Vagina (tissue), 2 donors: ENCODE measurements around the gene RNF141. TPM values are rescaled to one million over a fixed set of nuclear protein-coding genes. Genes with fewer than 3 reads are reported as not detected.

Experiments
- DNase-seq, 2 donors: peaks; one replicate each; pipeline ENCODE4 v3.0.0-alpha.2; 2017; ENCODE audit errors: extremely low spot score in 2 of 2
- H3K27ac ChIP-seq: fragments of 200-600 bp; sonication (generic); one replicate; pipeline ENCODE4 v1.5.1; 2019
- H3K27me3 ChIP-seq: fragments of 200-600 bp; sonication (generic); one replicate; pipeline ENCODE4 v1.5.1; 2019
- H3K36me3 ChIP-seq, 2 donors: fragments of 200-600 bp; sonication (generic); one replicate each; pipeline ENCODE4 v1.5.1; 2017 to 2019
- H3K4me1 ChIP-seq: fragments of 200-600 bp; sonication (generic); one replicate; pipeline ENCODE4 v1.5.1; 2019
- H3K4me3 ChIP-seq, 2 donors: fragments of 200-600 bp; sonication (generic); 1 replicate in 1 of 2; 2 replicates in 1 of 2; pipeline ENCODE4 v1.5.1; 2016 to 2019
- H3K9me3 ChIP-seq: fragments of 200-600 bp; sonication (generic); one replicate; pipeline ENCODE4 v1.5.1; 2019
- POLR2A ChIP-seq, 2 donors: fragments of 450-650 bp; IDR thresholded peaks; one replicate each; pipeline ENCODE4 v1.6.1; 2017; ENCODE audit warnings: antibody characterized with exemption in 2 of 2, mild to moderate bottlenecking in 2 of 2, moderate library complexity in 2 of 2
- POLR2AphosphoS5 ChIP-seq, 2 donors: sonication (generic); formaldehyde crosslinking; IDR thresholded peaks; one replicate each; pipeline ENCODE4 v1.9.0; 2017; ENCODE audit warnings: antibody characterized with exemption in 2 of 2, mild to moderate bottlenecking in 2 of 2, low read depth in 1 of 2; ENCODE audit not compliant: insufficient read depth in 1 of 2
- intact Hi-C: fragments of 100-400 bp; cut with DNase I; formaldehyde crosslinking; loops from one replicate; pipeline ENCODE4 v1.15.1; 2023
- total RNA-seq: library from RNA; depleted of rRNA; stranded (reverse); fragments of >200 nt; gene quantifications from one replicate; pipeline ENCODE4 v1.2.3, GENCODE V29; 2016
- TF ChIP-seq, protein P1 (sequence below), 3 experiments: fragments of 450-650 bp in 2 of 3; fragments of 200-600 bp in 1 of 3; sonication (generic) in 1 of 3; IDR thresholded peaks; one replicate each; pipeline ENCODE4 v1.5.1; 2017 to 2019; ENCODE audit warnings: antibody characterized with exemption in 3 of 3, mild to moderate bottlenecking in 2 of 3, moderate library complexity in 2 of 3

RNF141 gene
- total RNA-seq, 1 donor from 2014 or later = 19.2 TPM

DNA sequence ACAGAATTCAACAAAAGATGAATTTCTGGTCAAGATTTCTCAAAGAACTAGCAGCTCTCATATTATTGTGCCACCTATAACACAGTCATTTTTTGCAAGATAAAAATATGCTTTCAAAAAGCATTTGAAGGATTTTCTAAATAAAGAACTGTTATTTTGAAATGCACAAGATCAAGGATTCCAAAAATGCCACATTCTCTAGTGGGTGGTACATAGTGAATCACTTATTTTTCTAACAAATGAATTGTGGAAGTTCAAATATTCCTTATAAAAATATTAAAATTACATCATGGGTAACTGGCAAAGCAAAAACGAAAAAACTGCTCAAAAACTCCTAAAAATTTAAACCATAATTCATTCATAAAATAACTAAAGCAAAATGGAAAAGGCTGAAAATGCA, 2.1 kb downstream of the RNF141 start:
- H3K36me3 ChIP-seq = no peaks in the 10 kb centered on the region
- H3K27ac ChIP-seq = no peak overlapping the region
- no peaks in the 10 kb centered on the region for H3K9me3 ChIP-seq
- DNase-seq = no peak
- no peak overlapping the region for H3K4me3 ChIP-seq
- H3K27me3 ChIP-seq = no peaks in the 10 kb centered on the region
- intact Hi-C loops = no loop called here
- no peak for TF ChIP-seq POLR2AphosphoS5 (IDR thresholded peaks at IDR 0.05; ENCODE audit: insufficient read depth in 1 of 2, low read depth in 1 of 2)
- TF ChIP-seq POLR2A (IDR thresholded peaks at IDR 0.05) = no peak
- TF ChIP-seq, protein P1, sequence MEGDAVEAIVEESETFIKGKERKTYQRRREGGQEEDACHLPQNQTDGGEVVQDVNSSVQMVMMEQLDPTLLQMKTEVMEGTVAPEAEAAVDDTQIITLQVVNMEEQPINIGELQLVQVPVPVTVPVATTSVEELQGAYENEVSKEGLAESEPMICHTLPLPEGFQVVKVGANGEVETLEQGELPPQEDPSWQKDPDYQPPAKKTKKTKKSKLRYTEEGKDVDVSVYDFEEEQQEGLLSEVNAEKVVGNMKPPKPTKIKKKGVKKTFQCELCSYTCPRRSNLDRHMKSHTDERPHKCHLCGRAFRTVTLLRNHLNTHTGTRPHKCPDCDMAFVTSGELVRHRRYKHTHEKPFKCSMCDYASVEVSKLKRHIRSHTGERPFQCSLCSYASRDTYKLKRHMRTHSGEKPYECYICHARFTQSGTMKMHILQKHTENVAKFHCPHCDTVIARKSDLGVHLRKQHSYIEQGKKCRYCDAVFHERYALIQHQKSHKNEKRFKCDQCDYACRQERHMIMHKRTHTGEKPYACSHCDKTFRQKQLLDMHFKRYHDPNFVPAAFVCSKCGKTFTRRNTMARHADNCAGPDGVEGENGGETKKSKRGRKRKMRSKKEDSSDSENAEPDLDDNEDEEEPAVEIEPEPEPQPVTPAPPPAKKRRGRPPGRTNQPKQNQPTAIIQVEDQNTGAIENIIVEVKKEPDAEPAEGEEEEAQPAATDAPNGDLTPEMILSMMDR (IDR thresholded peaks at IDR 0.05) = no peak
- peaks cover 18% of the 10 kb centered on the region for H3K4me1 ChIP-seq

DNA sequence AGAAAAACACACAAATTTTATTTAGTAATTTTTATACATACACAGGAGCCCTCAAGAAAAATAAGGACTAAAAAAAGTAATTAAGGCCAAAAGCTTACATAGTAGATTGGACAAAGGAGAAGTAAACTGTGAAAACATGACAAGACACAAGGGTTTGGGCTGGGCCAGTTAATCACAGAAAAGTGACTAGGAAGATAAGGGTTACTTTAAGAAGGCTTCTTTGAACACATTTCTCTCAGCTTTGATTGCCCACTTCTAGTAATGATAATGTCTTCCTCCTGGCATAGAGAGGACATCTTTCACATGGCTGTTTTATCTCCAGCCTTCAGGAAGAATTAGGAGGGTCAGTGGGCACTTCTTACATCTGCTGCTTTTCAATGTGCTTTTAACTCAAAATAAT, 3.4 kb downstream of the RNF141 start:
- peaks cover 18% of the 10 kb centered on the region for H3K4me1 ChIP-seq
- H3K36me3 ChIP-seq = peaks cover 0 to 13% of the 10 kb centered on the region in 2 donors
- no peak overlapping the region for H3K27ac ChIP-seq
- DNase-seq = no peak
- no peaks in the 10 kb centered on the region for H3K9me3 ChIP-seq
- H3K4me3 ChIP-seq = no peak overlapping the region
- no peaks in the 10 kb centered on the region for H3K27me3 ChIP-seq
- intact Hi-C loops = no loop called here
- TF ChIP-seq POLR2AphosphoS5 (IDR thresholded peaks at IDR 0.05; ENCODE audit: insufficient read depth in 1 of 2, low read depth in 1 of 2) (no peak), POLR2A (IDR thresholded peaks at IDR 0.05) (no peak)
- TF ChIP-seq, protein P1 (IDR thresholded peaks at IDR 0.05) = no peak

DNA sequence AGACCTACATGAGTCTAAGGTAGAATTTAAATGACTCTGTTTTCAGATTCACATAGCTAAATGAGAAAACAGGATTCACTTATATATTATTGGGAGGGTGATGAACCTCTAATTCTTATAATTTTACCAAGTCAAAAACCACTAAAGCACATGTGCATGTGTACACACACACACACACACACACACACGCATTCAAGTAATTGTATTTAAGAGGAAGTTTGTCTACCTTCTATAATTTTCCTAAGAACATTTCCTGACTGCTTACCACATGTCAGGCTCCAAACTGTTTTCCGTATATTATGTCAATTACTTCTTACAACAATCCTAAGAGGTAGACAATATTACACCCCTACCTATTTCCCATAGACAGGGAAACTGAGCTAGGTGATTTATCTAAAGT, 6.7 kb downstream of the RNF141 start:
- TF ChIP-seq POLR2A (IDR thresholded peaks at IDR 0.05) (no peak), POLR2AphosphoS5 (IDR thresholded peaks at IDR 0.05; ENCODE audit: insufficient read depth in 1 of 2, low read depth in 1 of 2) (no peak)
- TF ChIP-seq, protein P1 (IDR thresholded peaks at IDR 0.05) = no peak
- intact Hi-C loops = no loop called here
- no peaks in the 10 kb centered on the region for H3K9me3 ChIP-seq
- no peaks in the 10 kb centered on the region for H3K27me3 ChIP-seq
- no peak overlapping the region for H3K4me3 ChIP-seq
- H3K4me1 ChIP-seq = peaks cover 7% of the 10 kb centered on the region
- no peak for DNase-seq
- peaks cover 0 to 31% of the 10 kb centered on the region in 2 donors for H3K36me3 ChIP-seq
- H3K27ac ChIP-seq = no peak overlapping the region

DNA sequence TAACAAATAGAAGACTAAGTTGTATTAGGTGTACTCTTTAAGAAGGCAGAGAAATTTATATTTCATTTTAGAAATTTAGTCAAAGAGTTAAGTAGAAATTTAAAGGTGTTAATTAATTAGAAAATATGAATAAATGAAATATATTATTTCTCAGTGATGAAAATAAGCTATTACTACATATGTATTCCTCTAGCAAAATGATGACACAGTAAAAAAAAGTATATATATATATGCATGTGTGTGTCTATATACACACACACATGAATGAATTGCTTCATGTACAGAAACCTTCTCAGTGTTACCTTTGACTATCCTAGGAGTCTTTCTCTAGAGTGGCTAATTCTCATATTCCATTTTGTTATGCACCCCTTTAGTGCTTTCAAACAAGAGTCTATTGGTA, 7.7 kb downstream of the RNF141 start:
- Histone ChIP-seq H3K27me3 (no peaks in the 10 kb centered on the region), H3K9me3 (no peaks in the 10 kb centered on the region), H3K4me1 (peaks cover 5% of the 10 kb centered on the region), H3K4me3 (no peak overlapping the region), H3K36me3 (peaks cover 0 to 32% of the 10 kb centered on the region in 2 donors), H3K27ac (no peak overlapping the region)
- TF ChIP-seq POLR2AphosphoS5 (IDR thresholded peaks at IDR 0.05; ENCODE audit: insufficient read depth in 1 of 2, low read depth in 1 of 2) (no peak), POLR2A (IDR thresholded peaks at IDR 0.05) (no peak)
- TF ChIP-seq, protein P1 (IDR thresholded peaks at IDR 0.05) = no peak
- DNase-seq = no peak
- intact Hi-C loops = no loop called here

DNA sequence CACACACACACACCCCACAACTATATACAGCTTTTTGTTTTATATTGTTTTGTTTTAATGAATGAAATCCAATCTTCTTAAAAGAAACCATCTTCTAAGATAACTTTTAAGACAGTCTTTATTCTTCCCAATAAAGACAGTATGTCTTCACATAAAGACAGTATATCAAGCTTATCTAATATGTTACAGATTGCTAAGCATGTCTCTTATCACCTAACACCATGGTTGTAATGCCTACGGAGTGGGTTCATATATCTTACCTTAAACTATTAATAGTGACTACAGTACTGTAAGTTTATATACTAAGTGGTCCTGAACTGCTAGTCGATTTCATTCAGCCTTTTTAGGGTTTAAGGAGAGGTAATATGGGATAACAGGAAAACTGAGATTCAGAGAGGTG, 8.5 kb downstream of the RNF141 start:
- Histone ChIP-seq H3K27me3 (no peaks in the 10 kb centered on the region), H3K4me1 (peaks cover 12% of the 10 kb centered on the region), H3K9me3 (no peaks in the 10 kb centered on the region), H3K36me3 (peaks cover 0 to 32% of the 10 kb centered on the region in 2 donors), H3K4me3 (no peak overlapping the region), H3K27ac (no peak overlapping the region)
- intact Hi-C loops = no loop called here
- no peak for DNase-seq
- TF ChIP-seq POLR2A (IDR thresholded peaks at IDR 0.05) (no peak), POLR2AphosphoS5 (IDR thresholded peaks at IDR 0.05; ENCODE audit: insufficient read depth in 1 of 2, low read depth in 1 of 2) (no peak)
- TF ChIP-seq, protein P1 (IDR thresholded peaks at IDR 0.05) = no peak
